ENCODE data around the gene ARIH1. TPM values are rescaled to one million over a fixed set of nuclear protein-coding genes. Genes with fewer than 3 reads are reported as not detected.
A peak's percentile ranks its signal among the peaks of the same experiment; 100 is the strongest.
"Not testable (repeated sequence)": the region's sequence is repeated elsewhere in the genome, so short reads cannot be mapped to it uniquely, and the experiment has no call there.

The ARIH1 gene
- polyA plus RNA-seq, 1 experiment: 90.4 TPM

GRCh38 chr15:72616491-72617210 is 142.5 kb downstream of the ARIH1 start:
- POLR2A ChIA-PET: no interaction called here
- no peak for TF ChIP-seq CTCF (IDR thresholded peaks at IDR 0.05; ENCODE audit: low read depth, low read length)
- no peaks in the 10 kb centered on the region for H3K9me3 ChIP-seq (ENCODE audit: control insufficient read depth, insufficient read depth, low read length)
- CTCF ChIA-PET: no interaction called here
- DNase-seq (ENCODE audit: low read depth, low spot score): no peak
- peaks cover 6% of the 10 kb centered on the region for H3K27me3 ChIP-seq (ENCODE audit: control insufficient read depth, insufficient read depth, low read length)
- no peak overlapping the region for H3K27ac ChIP-seq (ENCODE audit: low read depth, low read length)
- H3K4me3 ChIP-seq (ENCODE audit: low read depth, low read length): no peak overlapping the region

- POLR2A ChIA-PET: not testable (repeated sequence)
- CTCF ChIA-PET: interaction anchor here (1.3 kb wide), 1 partner anchor 24 kb away, joined by 3 read pairs; no protein-coding TSS in a partner anchor
These were observed 149.7 kb downstream of the ARIH1 start for GRCh38 chr15:72623854-72624253.

GRCh38 chr15:72626153-72626552 is 152.0 kb downstream of the ARIH1 start:
- CTCF ChIA-PET: interaction anchor here (1.9 kb wide), 1 partner anchor 27 kb away, joined by 10 read pairs; no protein-coding TSS in a partner anchor
- H3K9me3 ChIP-seq (ENCODE audit: control insufficient read depth, insufficient read depth, low read length); H3K4me3 ChIP-seq (ENCODE audit: low read depth, low read length); POLR2A ChIA-PET; H3K27me3 ChIP-seq (ENCODE audit: control insufficient read depth, insufficient read depth, low read length); H3K27ac ChIP-seq (ENCODE audit: low read depth, low read length); DNase-seq (ENCODE audit: low read depth, low spot score): not testable (repeated sequence)

More at GRCh38 chr15:72623854-72624253, 149.7 kb downstream of the ARIH1 start:
- H3K27me3 ChIP-seq (ENCODE audit: control insufficient read depth, insufficient read depth, low read length); H3K4me3 ChIP-seq (ENCODE audit: low read depth, low read length); DNase-seq (ENCODE audit: low read depth, low spot score); H3K9me3 ChIP-seq (ENCODE audit: control insufficient read depth, insufficient read depth, low read length); H3K27ac ChIP-seq (ENCODE audit: low read depth, low read length): not testable (repeated sequence)

- CTCF ChIA-PET; H3K27me3 ChIP-seq (ENCODE audit: control insufficient read depth, insufficient read depth, low read length); H3K9me3 ChIP-seq (ENCODE audit: control insufficient read depth, insufficient read depth, low read length); H3K4me3 ChIP-seq (ENCODE audit: low read depth, low read length); POLR2A ChIA-PET; H3K27ac ChIP-seq (ENCODE audit: low read depth, low read length); DNase-seq (ENCODE audit: low read depth, low spot score): not testable (repeated sequence)
- TF ChIP-seq CTCF (IDR thresholded peaks at IDR 0.05; ENCODE audit: low read depth, low read length): peak; percentile 15; the same call in 1 of the 2 replicates
These were observed 154.3 kb downstream of the ARIH1 start for GRCh38 chr15:72628249-72629067.

- POLR2A ChIA-PET; H3K9me3 ChIP-seq (ENCODE audit: control insufficient read depth, insufficient read depth, low read length); H3K4me3 ChIP-seq (ENCODE audit: low read depth, low read length); DNase-seq (ENCODE audit: low read depth, low spot score); H3K27ac ChIP-seq (ENCODE audit: low read depth, low read length); CTCF ChIA-PET; H3K27me3 ChIP-seq (ENCODE audit: control insufficient read depth, insufficient read depth, low read length): not testable (repeated sequence)
These were observed 155.0 kb downstream of the ARIH1 start for GRCh38 chr15:72629068-72629570.

GRCh38 chr15:72636519-72637282 is 162.6 kb downstream of the ARIH1 start:
- H3K27me3 ChIP-seq (ENCODE audit: control insufficient read depth, insufficient read depth, low read length); H3K27ac ChIP-seq (ENCODE audit: low read depth, low read length); H3K9me3 ChIP-seq (ENCODE audit: control insufficient read depth, insufficient read depth, low read length); POLR2A ChIA-PET; CTCF ChIA-PET: not testable (repeated sequence)
- H3K4me3 ChIP-seq (ENCODE audit: low read depth, low read length): peak overlapping the region; percentile 44
- DNase-seq (ENCODE audit: low read depth, low spot score): peak; percentile 26

GRCh38 chr15:72639759-72640483 is 165.8 kb downstream of the ARIH1 start:
- POLR2A ChIA-PET; H3K27ac ChIP-seq (ENCODE audit: low read depth, low read length); H3K4me3 ChIP-seq (ENCODE audit: low read depth, low read length); DNase-seq (ENCODE audit: low read depth, low spot score); CTCF ChIA-PET; H3K9me3 ChIP-seq (ENCODE audit: control insufficient read depth, insufficient read depth, low read length); H3K27me3 ChIP-seq (ENCODE audit: control insufficient read depth, insufficient read depth, low read length): not testable (repeated sequence)

GRCh38 chr15:72642271-72642670 is 168.1 kb downstream of the ARIH1 start:
- H3K27ac ChIP-seq (ENCODE audit: low read depth, low read length); DNase-seq (ENCODE audit: low read depth, low spot score); CTCF ChIA-PET; H3K9me3 ChIP-seq (ENCODE audit: control insufficient read depth, insufficient read depth, low read length); POLR2A ChIA-PET; H3K4me3 ChIP-seq (ENCODE audit: low read depth, low read length); H3K27me3 ChIP-seq (ENCODE audit: control insufficient read depth, insufficient read depth, low read length): not testable (repeated sequence)

- POLR2A ChIA-PET; DNase-seq (ENCODE audit: low read depth, low spot score); H3K27me3 ChIP-seq (ENCODE audit: control insufficient read depth, insufficient read depth, low read length); H3K27ac ChIP-seq (ENCODE audit: low read depth, low read length); CTCF ChIA-PET; H3K4me3 ChIP-seq (ENCODE audit: low read depth, low read length); H3K9me3 ChIP-seq (ENCODE audit: control insufficient read depth, insufficient read depth, low read length): not testable (repeated sequence)
These were observed 174.6 kb downstream of the ARIH1 start for GRCh38 chr15:72648631-72649253.

Data from AG04450 (cell line).